AG04449 (cell line): ENCODE data around the gene ADAMTS16.
"Not testable (repeated sequence)": the region's sequence is repeated elsewhere in the genome, so short reads cannot be mapped to it uniquely, and the experiment has no call there.

Source experiments
- CTCF ChIA-PET: fragments of 350-600 bp; formaldehyde crosslinking; extraction: SDS; loops from one replicate; lab custom pipeline; 2021; ENCODE audit warnings: antibody characterized with exemption; lab: Yijun Ruan, JAX
- POLR2A ChIA-PET: fragments of 400-600, 350-600 bp; formaldehyde crosslinking; extraction: SDS; loops from one replicate; lab custom pipeline; 2020; ENCODE audit warnings: antibody characterized with exemption, inconsistent platforms; lab: Yijun Ruan, JAX
- DNase-seq: peaks from one replicate; pipeline ENCODE4 v3.0.0-alpha.2; 2010; ENCODE audit warnings: low read depth, low spot score
- H3K4me3 ChIP-seq: 2 replicates; pipeline ENCODE4 v1.5.1; 2011; ENCODE audit warnings: low read depth, mild to moderate bottlenecking, control low read depth, low read length
- TF ChIP-seq, protein P1 (sequence below): IDR thresholded peaks from one replicate; pipeline ENCODE4 v1.5.1; 2011; ENCODE audit warnings: mild to moderate bottlenecking, moderate library complexity, low read length, control low read depth, inconsistent platforms; ENCODE audit not compliant: insufficient read depth; ENCODE audit errors: missing control alignments

The ADAMTS16 gene

DNA sequence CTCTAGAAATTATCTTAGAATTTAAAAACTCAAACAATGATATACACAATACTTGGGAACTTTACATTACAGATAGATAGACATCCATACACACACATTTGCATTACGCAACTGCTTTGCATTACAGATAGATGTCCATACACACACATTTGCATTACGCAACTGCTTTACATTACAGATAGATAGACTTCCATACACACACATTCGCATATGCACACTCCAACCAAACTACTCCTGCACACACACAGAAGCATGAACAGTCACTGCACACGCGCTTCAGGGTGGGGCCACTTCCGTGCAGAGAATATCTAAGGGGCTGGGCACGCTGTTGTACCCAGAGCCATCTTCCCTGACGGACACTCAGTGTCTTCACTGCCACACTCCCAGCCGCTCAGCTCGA lies 7.9 kb upstream of the ADAMTS16 start:
- ChIA-PET POLR2A (no interaction called here), CTCF (interaction anchor here (2.2 kb wide), 1 partner anchor 9 kb away, joined by 5 read pairs; no protein-coding TSS in a partner anchor)
- no peak overlapping the region for H3K4me3 ChIP-seq
- no peak for DNase-seq
- TF ChIP-seq, protein P1, sequence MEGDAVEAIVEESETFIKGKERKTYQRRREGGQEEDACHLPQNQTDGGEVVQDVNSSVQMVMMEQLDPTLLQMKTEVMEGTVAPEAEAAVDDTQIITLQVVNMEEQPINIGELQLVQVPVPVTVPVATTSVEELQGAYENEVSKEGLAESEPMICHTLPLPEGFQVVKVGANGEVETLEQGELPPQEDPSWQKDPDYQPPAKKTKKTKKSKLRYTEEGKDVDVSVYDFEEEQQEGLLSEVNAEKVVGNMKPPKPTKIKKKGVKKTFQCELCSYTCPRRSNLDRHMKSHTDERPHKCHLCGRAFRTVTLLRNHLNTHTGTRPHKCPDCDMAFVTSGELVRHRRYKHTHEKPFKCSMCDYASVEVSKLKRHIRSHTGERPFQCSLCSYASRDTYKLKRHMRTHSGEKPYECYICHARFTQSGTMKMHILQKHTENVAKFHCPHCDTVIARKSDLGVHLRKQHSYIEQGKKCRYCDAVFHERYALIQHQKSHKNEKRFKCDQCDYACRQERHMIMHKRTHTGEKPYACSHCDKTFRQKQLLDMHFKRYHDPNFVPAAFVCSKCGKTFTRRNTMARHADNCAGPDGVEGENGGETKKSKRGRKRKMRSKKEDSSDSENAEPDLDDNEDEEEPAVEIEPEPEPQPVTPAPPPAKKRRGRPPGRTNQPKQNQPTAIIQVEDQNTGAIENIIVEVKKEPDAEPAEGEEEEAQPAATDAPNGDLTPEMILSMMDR, result no peak

DNA sequence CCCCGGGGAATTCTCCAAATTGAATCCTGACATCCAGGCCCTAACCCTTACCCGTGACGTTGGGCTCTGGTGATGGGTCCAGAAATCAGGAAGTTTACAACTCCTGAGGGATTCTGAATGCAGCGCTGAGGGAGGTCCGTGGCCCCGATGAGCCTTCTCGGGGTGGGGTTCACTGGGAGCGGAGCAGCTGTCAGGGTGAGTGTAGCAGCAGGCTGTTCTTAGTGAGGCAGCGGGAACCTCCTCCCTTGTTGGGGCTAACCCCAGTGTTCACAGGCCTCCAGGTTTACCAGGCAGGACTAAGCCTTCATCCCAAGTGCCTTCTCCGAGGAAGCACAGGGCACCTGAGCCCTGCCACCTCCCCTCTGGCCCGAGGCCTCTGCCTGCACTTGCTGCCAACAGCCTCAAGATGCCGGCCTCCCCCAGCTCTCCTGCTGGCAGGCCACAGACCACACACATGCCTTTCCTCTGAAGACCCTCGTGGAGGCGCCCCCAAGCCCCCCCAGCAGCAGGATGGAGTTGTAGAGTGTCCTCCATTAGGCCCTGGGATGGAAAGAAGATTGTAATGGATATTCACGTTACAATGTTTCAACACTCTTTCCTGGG lies 7.3 kb upstream of the ADAMTS16 start:
- ChIA-PET CTCF (interaction anchor here (2.2 kb wide), 1 partner anchor 8 kb away, joined by 5 read pairs; no protein-coding TSS in a partner anchor), POLR2A (no interaction called here)
- no peak for DNase-seq
- TF ChIP-seq, protein P1, result no peak
- no peak overlapping the region for H3K4me3 ChIP-seq

DNA sequence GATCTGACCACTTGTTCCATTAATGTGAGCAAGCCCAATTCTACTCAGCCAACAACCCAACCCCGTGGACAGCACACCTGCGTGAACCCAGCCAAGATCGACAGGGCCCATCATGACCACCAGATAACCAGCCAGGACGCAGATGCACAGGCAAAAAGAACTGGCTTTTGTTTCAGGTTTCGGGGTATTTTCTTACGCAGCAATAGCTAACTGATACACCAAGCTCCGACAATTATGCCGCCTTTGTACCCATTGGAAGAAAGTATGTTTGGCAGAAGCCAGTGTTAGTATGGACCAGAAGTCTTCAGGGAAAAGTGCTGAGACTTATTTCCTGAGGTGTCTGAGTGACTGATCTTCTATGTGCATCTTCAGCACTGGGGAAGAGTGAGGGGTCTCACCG lies 6.0 kb upstream of the ADAMTS16 start:
- CTCF ChIA-PET, result interaction anchor here (0.8 to 1.7 kb wide), 3 partner anchors 261 to 288 kb away, joined by 3 to 6 read pairs (median 3); partner anchors contain the start of gene ICE1

DNA sequence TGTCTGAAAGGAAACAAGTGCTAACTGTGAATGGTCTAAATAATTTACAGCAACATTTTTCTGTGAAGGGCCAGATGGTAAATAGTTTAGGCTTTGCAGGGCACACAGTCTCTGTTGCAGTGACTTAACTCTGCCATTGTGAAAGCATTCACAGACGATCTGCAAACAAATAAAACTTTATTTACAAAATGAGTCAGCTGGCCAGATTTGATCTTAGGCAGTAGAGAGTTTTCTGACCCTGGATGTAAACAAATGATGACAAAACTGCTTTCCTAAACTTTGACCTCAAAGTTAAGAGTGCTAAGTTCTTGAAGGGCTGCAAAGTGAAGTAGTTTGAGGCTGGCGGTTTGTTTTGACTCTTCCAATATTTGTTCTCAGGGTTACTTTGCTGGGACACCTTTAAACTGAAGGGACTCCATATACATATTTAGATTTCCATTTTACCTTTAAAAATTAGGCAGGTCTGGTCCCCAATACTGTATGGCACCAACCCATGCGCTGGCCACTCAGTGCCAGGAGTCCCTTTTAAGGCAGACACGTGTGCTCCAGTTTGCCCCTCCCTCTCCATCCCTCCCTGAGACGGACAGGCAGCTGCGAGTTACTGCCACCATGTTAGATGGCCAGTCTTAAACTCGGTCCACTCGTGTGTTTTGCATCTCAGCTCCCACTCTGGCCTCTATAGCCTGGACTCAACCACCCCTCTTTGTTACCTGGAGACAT lies 4.0 kb upstream of the ADAMTS16 start:
- TF ChIP-seq, protein P1, result no peak
- CTCF ChIA-PET, result interaction anchor here (0.7 to 1.4 kb wide), 2 partner anchors 259 to 283 kb away, joined by 5 to 6 read pairs; no protein-coding TSS in a partner anchor

More for the DNA sequence above, 6.0 kb upstream of the ADAMTS16 start:
- POLR2A ChIA-PET, result no interaction called here
- no peak overlapping the region for H3K4me3 ChIP-seq
- TF ChIP-seq, protein P1, result no peak
- no peak for DNase-seq

DNA sequence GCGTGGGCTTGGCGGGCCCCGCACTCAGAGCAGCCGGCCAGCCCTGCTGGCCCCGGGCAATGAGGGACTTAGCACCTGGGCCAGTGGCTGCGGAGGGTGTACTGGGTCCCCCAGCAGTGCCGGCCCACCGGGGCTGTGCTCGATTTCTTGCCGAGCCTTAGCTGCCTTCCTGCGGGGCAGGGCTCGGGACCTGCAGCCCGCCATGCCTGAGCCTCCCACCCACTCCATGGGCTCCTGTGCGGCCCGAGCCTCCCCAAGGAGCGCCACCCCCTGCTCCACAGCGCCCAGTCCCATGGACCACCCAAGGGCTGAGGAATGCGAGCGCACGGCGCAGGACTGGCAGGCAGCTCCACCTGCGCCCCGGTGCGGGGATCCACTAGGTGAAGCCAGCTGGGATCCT lies 2.3 kb upstream of the ADAMTS16 start:
- H3K4me3 ChIP-seq, POLR2A ChIA-PET, DNase-seq: not testable (repeated sequence)
- CTCF ChIA-PET, result interaction anchor here (5.0 kb wide), 1 partner anchor 282 kb away, joined by 112 read pairs; the partner anchor contains the start of gene ICE1

More for the DNA sequence above, 4.0 kb upstream of the ADAMTS16 start:
- no peak for DNase-seq
- no peak overlapping the region for H3K4me3 ChIP-seq
- POLR2A ChIA-PET, result no interaction called here

DNA sequence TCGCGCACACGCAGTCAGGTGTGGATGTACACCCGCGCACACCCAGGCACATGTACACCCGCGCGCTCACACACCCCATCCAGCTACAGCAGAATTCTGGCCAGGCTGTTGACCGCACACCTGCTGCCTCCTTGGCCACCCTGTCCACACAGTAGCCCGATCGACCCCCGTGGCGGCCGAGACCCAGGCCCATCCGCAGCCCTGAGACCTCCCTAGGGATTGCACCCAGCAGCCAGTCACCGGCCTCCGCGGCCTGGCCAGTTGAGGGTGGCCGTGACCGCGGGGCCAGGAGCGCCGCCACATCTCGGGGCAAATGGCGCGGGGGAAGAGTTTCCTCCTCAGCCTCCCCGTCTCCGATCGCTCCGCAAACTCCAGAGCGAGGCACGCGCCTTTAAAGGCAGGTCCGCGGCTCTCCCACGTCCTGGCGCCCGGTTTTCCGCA lies 774 bp upstream of the ADAMTS16 start:
- DNase-seq, result no peak
- H3K4me3 ChIP-seq, result no peak overlapping the region
- ChIA-PET CTCF (interaction anchor here (1.2 to 5.0 kb wide), 4 partner anchors 10 to 281 kb away, joined by 3 to 112 read pairs (median 44); partner anchors contain the start of gene ICE1), POLR2A (no interaction called here)
- TF ChIP-seq, protein P1, result no peak
